NCI-H82 treated with DMSO at 0.1 percent for 48 hours (cell line): ENCODE results near the gene SERPIND1.
"Not testable (repeated sequence)": the region's sequence is repeated elsewhere in the genome, so short reads cannot be mapped to it uniquely, and the experiment has no call there.

Experiments
- DNase-seq: peaks from one replicate; lab custom pipeline; 2025; ENCODE audit not compliant: unreplicated experiment; lab: John Stamatoyannopoulos, UW

The SERPIND1 gene

GRCh38 chr22:20746431-20747189 is 27.3 kb upstream of the SERPIND1 start:
- peak; percentile 16 for DNase-seq

- DNase-seq: no peak
These were observed 26.7 kb upstream of the SERPIND1 start for GRCh38 chr22:20747223-20747622.

GRCh38 chr22:20748082-20748481 is 25.8 kb upstream of the SERPIND1 start:
- DNase-seq: no peak

- no peak for DNase-seq
These were observed 25.0 kb upstream of the SERPIND1 start for GRCh38 chr22:20748731-20749428.

- no peak for DNase-seq
These were observed 24.5 kb upstream of the SERPIND1 start for GRCh38 chr22:20749453-20749852.

GRCh38 chr22:20750461-20751184 is 23.3 kb upstream of the SERPIND1 start:
- no peak for DNase-seq

- DNase-seq: no peak
These were observed 22.6 kb upstream of the SERPIND1 start for GRCh38 chr22:20751185-20751851.

GRCh38 chr22:20752104-20752741 is 21.7 kb upstream of the SERPIND1 start:
- no peak for DNase-seq

- DNase-seq: no peak
These were observed 21.0 kb upstream of the SERPIND1 start for GRCh38 chr22:20752873-20753272.

GRCh38 chr22:20756846-20757245 is 17.1 kb upstream of the SERPIND1 start:
- no peak for DNase-seq

- DNase-seq: no peak
These were observed 15.2 kb upstream of the SERPIND1 start for GRCh38 chr22:20758688-20759087.

GRCh38 chr22:20760084-20760483 is 13.8 kb upstream of the SERPIND1 start:
- no peak for DNase-seq

- no peak for DNase-seq
These were observed 12.4 kb upstream of the SERPIND1 start for GRCh38 chr22:20761536-20761935.

- no peak for DNase-seq
These were observed 11.6 kb upstream of the SERPIND1 start for GRCh38 chr22:20762233-20762796.

GRCh38 chr22:20763630-20764470 is 10.1 kb upstream of the SERPIND1 start:
- no peak for DNase-seq

GRCh38 chr22:20764471-20764720 is 9.5 kb upstream of the SERPIND1 start:
- DNase-seq: no peak

GRCh38 chr22:20764729-20765128 is 9.2 kb upstream of the SERPIND1 start:
- no peak for DNase-seq

- no peak for DNase-seq
These were observed 8.0 kb upstream of the SERPIND1 start for GRCh38 chr22:20765938-20766337.

GRCh38 chr22:20766530-20766929 is 7.4 kb upstream of the SERPIND1 start:
- DNase-seq: no peak

- not testable (repeated sequence) for DNase-seq
These were observed 4.5 kb upstream of the SERPIND1 start for GRCh38 chr22:20769496-20769826.
